HEK293T (cell line): ENCODE measurements around the gene HOXD11.

ENCODE experiments used
- ARNT ChIP-seq: fragments of 450-650 bp; IDR thresholded peaks from 2 replicates; pipeline ENCODE4 v1.6.1; 2017; ENCODE audit warnings: mild to moderate bottlenecking
- BHLHE40 ChIP-seq: fragments of 450-650 bp; IDR thresholded peaks from 2 replicates; pipeline ENCODE4 v1.6.1; 2016; ENCODE audit warnings: mild to moderate bottlenecking, moderate library complexity, borderline replicate concordance
- ELF4 ChIP-seq: fragments of 450-650 bp; IDR thresholded peaks from 2 replicates; pipeline ENCODE4 v1.6.1; 2017; ENCODE audit warnings: antibody characterized with exemption
- FOXA1 ChIP-seq: fragments of 450-650 bp; IDR thresholded peaks from 2 replicates; pipeline ENCODE4 v1.6.1; 2016; ENCODE audit warnings: mild to moderate bottlenecking
- FOXK2 ChIP-seq: fragments of 450-650 bp; IDR thresholded peaks from 2 replicates; pipeline ENCODE4 v1.6.1; 2016; ENCODE audit warnings: mild to moderate bottlenecking
- FOXM1 ChIP-seq: fragments of 450-650 bp; IDR thresholded peaks from 2 replicates; pipeline ENCODE4 v1.6.1; 2017; ENCODE audit warnings: mild to moderate bottlenecking, borderline replicate concordance
- HDGF ChIP-seq: fragments of 450-650 bp; IDR thresholded peaks from 2 replicates; pipeline ENCODE4 v1.6.1; 2017; ENCODE audit warnings: antibody characterized with exemption, borderline replicate concordance
- L3MBTL2 ChIP-seq: fragments of 450-650 bp; conservative IDR thresholded peaks from 2 replicates; pipeline ENCODE4 v1.6.1; 2016; ENCODE audit warnings: mild to moderate bottlenecking
- LEF1 ChIP-seq: fragments of 450-650 bp; IDR thresholded peaks from 2 replicates; pipeline ENCODE4 v1.6.1; 2017; ENCODE audit warnings: mild to moderate bottlenecking, borderline replicate concordance
- NFRKB ChIP-seq: fragments of 450-650 bp; IDR thresholded peaks from 2 replicates; pipeline ENCODE4 v1.6.1; 2016; ENCODE audit warnings: mild to moderate bottlenecking, moderate library complexity
- SP1 ChIP-seq: fragments of 450-650 bp; IDR thresholded peaks from 2 replicates; pipeline ENCODE4 v1.6.1; 2017
- SUZ12 ChIP-seq: fragments of 450-650 bp; IDR thresholded peaks from 2 replicates; pipeline ENCODE4 v1.6.1; 2016; ENCODE audit warnings: mild to moderate bottlenecking
- TARDBP ChIP-seq: fragments of 450-650 bp; IDR thresholded peaks from 2 replicates; pipeline ENCODE4 v1.6.1; 2016

DNA sequence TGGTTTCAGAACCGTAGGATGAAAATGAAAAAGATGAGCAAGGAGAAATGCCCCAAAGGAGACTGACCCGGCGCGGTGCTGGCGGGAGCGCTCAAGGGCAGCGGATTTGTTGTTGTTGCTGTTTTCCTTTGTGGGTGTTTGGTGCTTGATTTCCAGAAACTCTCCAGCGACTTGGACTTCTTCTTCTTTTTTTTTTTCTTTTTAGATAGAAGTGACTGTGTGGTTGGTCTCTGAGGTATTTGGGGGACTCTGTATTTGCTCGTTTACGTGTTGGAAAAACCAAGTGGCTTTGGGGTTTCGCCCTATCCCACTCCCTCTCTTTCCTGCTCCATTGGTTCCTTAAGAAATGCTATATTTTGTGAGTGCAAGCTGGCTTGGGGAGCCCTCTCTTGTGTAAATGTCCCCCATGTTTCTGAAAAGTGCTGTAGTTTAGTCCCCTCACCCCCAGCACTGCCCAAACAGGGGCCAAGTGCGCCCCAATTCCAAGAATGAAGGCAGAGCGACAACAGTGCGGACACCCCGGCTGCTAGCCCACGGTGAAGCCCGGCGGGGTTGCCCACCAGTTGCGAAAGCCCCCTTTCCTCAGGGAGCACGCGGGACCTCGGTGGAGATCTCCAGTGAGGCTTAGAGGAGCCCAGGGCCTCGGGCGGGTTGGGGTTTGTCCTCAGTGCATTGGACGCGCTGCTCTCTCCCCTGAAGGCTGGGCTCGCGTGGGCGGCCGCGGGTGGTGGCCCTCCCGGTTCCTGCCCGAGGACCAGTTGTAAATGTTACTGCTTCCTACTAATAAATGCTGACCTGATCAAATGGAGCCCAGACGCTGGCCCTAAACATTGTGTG is 17.2 kb downstream of the HOXD11 start:
- TF ChIP-seq FOXM1 (no peak), TARDBP (no peak), SP1 (no peak), FOXA1 (no peak), BHLHE40 (no peak), SUZ12 (no peak), NFRKB (no peak), HDGF (no peak), LEF1 (no peak), ELF4 (no peak), FOXK2 (no peak), L3MBTL2 (no peak), ARNT (no peak)
